KBM-7 (cell line): ENCODE data around the gene LRFN5.
"Not testable (repeated sequence)": the region's sequence is repeated elsewhere in the genome, so short reads cannot be mapped to it uniquely, and the experiment has no call there.

Experiments
- DNase-seq: peaks from one replicate; pipeline ENCODE4 v3.0.0-alpha.2; 2015
- in situ Hi-C: fragments of 300-500 bp; cut with MboI; formaldehyde crosslinking; loops from 2 replicates; pipeline ENCODE4 v1.14.3; 2020; ENCODE audit warnings: low sequenced_read_pairs, low pct_unique_long_range_greater_than_20kb, mixed read lengths

The LRFN5 gene

GRCh38 chr14:41606532-41607303 is at the start of gene LRFN5:
TSS of gene LRFN5 (plus strand) at chr14:41606876.
- in situ Hi-C loops = no loop called here
- DNase-seq = peak; percentile 23

- DNase-seq = no peak
- in situ Hi-C loops = no loop called here
These were observed 48.2 kb upstream of the LRFN5 start for GRCh38 chr14:41558490-41558889.

GRCh38 chr14:41566864-41567263 is 39.8 kb upstream of the LRFN5 start:
- DNase-seq, in situ Hi-C loops: not testable (repeated sequence)

GRCh38 chr14:41568979-41569378 is 37.7 kb upstream of the LRFN5 start:
- in situ Hi-C loops = no loop called here
- DNase-seq = no peak

- in situ Hi-C loops = no loop called here
- DNase-seq = no peak
These were observed 36.1 kb upstream of the LRFN5 start for GRCh38 chr14:41570415-41571155.

- DNase-seq = no peak
- in situ Hi-C loops = no loop called here
These were observed 20.4 kb upstream of the LRFN5 start for GRCh38 chr14:41586237-41586636.

GRCh38 chr14:41597647-41598046 is 9.0 kb upstream of the LRFN5 start:
- DNase-seq = no peak
- in situ Hi-C loops = no loop called here

- in situ Hi-C loops, DNase-seq: not testable (repeated sequence)
These were observed 6.8 kb upstream of the LRFN5 start for GRCh38 chr14:41599805-41600385.

GRCh38 chr14:41604721-41605531 is 1.8 kb upstream of the LRFN5 start:
- DNase-seq = no peak

GRCh38 chr14:41605550-41606281 is 960 bp upstream of the LRFN5 start:
- no peak for DNase-seq
- in situ Hi-C loops = no loop called here

More at GRCh38 chr14:41604721-41605531, 1.8 kb upstream of the LRFN5 start:
- in situ Hi-C loops = no loop called here

GRCh38 chr14:41606282-41606531 is 469 bp upstream of the LRFN5 start:
- in situ Hi-C loops = no loop called here
- DNase-seq = no peak

- in situ Hi-C loops = no loop called here
- DNase-seq = no peak
These were observed 664 bp downstream of the LRFN5 start for GRCh38 chr14:41607304-41607775.

GRCh38 chr14:41607966-41608663 is 1.4 kb downstream of the LRFN5 start:
- in situ Hi-C loops = no loop called here
- DNase-seq = no peak

GRCh38 chr14:41608681-41609390 is 2.2 kb downstream of the LRFN5 start:
- in situ Hi-C loops = no loop called here
- no peak for DNase-seq

- no peak for DNase-seq
- in situ Hi-C loops = no loop called here
These were observed 3.1 kb downstream of the LRFN5 start for GRCh38 chr14:41609704-41610183.

- in situ Hi-C loops = no loop called here
- DNase-seq = no peak
These were observed 8.4 kb downstream of the LRFN5 start for GRCh38 chr14:41615011-41615595.

- in situ Hi-C loops = no loop called here
- no peak for DNase-seq
These were observed 17.1 kb downstream of the LRFN5 start for GRCh38 chr14:41623736-41624135.
